Activated naive CD4-positive, alpha-beta T cell treated with anti-CD3 and anti-CD28 coated beads, Interleukin-2, amount 50 U/mL, for 24 hours (primary cell): ENCODE data around the gene RER1.
A peak's percentile ranks its signal among the peaks of the same experiment; 100 is the strongest.

Experiments
- H3K27ac Mint-ChIP-seq: one replicate; pipeline ENCODE4 v1.8.0; 2021; ENCODE audit warnings: mild to moderate bottlenecking, mixed read lengths
- H3K27me3 Mint-ChIP-seq: one replicate; pipeline ENCODE4 v1.8.0; 2021; ENCODE audit warnings: mixed read lengths
- H3K36me3 Mint-ChIP-seq: one replicate; pipeline ENCODE4 v1.8.0; 2021; ENCODE audit warnings: mixed read lengths
- H3K4me1 Mint-ChIP-seq: one replicate; pipeline ENCODE4 v1.8.0; 2021; ENCODE audit warnings: mixed read lengths
- H3K4me3 Mint-ChIP-seq: one replicate; pipeline ENCODE4 v1.8.0; 2021; ENCODE audit warnings: mild to moderate bottlenecking, mixed read lengths
- H3K9me3 Mint-ChIP-seq: one replicate; pipeline ENCODE4 v1.8.0; 2021; ENCODE audit warnings: mixed read lengths

The RER1 gene

GRCh38 chr1:2404890-2405511 lies 13.4 kb downstream of the RER1 start:
- peaks cover 9% of the 10 kb centered on the region for H3K4me1 Mint-ChIP-seq
- H3K4me3 Mint-ChIP-seq, result no peak overlapping the region
- peak overlapping the region; percentile 4 for H3K27ac Mint-ChIP-seq
- H3K36me3 Mint-ChIP-seq, result peaks cover 6% of the 10 kb centered on the region
- H3K27me3 Mint-ChIP-seq, result no peaks in the 10 kb centered on the region
- H3K9me3 Mint-ChIP-seq, result no peaks in the 10 kb centered on the region

GRCh38 chr1:2405588-2406295 lies 14.1 kb downstream of the RER1 start:
- Mint-ChIP-seq H3K36me3 (peaks cover 3% of the 10 kb centered on the region), H3K27me3 (no peaks in the 10 kb centered on the region), H3K27ac (peak overlapping the region; percentile 4), H3K9me3 (no peaks in the 10 kb centered on the region), H3K4me1 (peaks cover 9% of the 10 kb centered on the region), H3K4me3 (no peak overlapping the region)

GRCh38 chr1:2406451-2407041 lies 14.9 kb downstream of the RER1 start:
- peaks cover 8% of the 10 kb centered on the region for H3K4me1 Mint-ChIP-seq
- peaks cover 3% of the 10 kb centered on the region for H3K36me3 Mint-ChIP-seq
- no peaks in the 10 kb centered on the region for H3K9me3 Mint-ChIP-seq
- H3K4me3 Mint-ChIP-seq, result no peak overlapping the region
- no peak overlapping the region for H3K27ac Mint-ChIP-seq
- H3K27me3 Mint-ChIP-seq, result no peaks in the 10 kb centered on the region

GRCh38 chr1:2407166-2407990 lies 15.7 kb downstream of the RER1 start:
- no peak overlapping the region for H3K27ac Mint-ChIP-seq
- no peaks in the 10 kb centered on the region for H3K4me1 Mint-ChIP-seq
- H3K4me3 Mint-ChIP-seq, result no peak overlapping the region
- no peaks in the 10 kb centered on the region for H3K27me3 Mint-ChIP-seq
- H3K36me3 Mint-ChIP-seq, result no peaks in the 10 kb centered on the region
- no peaks in the 10 kb centered on the region for H3K9me3 Mint-ChIP-seq

- Mint-ChIP-seq H3K9me3 (no peaks in the 10 kb centered on the region), H3K4me1 (no peaks in the 10 kb centered on the region), H3K36me3 (no peaks in the 10 kb centered on the region), H3K27me3 (no peaks in the 10 kb centered on the region), H3K27ac (no peak overlapping the region), H3K4me3 (no peak overlapping the region)
Measured at GRCh38 chr1:2407991-2408275, 16.3 kb downstream of the RER1 start.

GRCh38 chr1:2408456-2408855 lies 16.8 kb downstream of the RER1 start:
- H3K4me1 Mint-ChIP-seq, result no peaks in the 10 kb centered on the region
- H3K27ac Mint-ChIP-seq, result no peak overlapping the region
- H3K27me3 Mint-ChIP-seq, result no peaks in the 10 kb centered on the region
- H3K4me3 Mint-ChIP-seq, result no peak overlapping the region
- H3K36me3 Mint-ChIP-seq, result no peaks in the 10 kb centered on the region
- no peaks in the 10 kb centered on the region for H3K9me3 Mint-ChIP-seq

DNA sequence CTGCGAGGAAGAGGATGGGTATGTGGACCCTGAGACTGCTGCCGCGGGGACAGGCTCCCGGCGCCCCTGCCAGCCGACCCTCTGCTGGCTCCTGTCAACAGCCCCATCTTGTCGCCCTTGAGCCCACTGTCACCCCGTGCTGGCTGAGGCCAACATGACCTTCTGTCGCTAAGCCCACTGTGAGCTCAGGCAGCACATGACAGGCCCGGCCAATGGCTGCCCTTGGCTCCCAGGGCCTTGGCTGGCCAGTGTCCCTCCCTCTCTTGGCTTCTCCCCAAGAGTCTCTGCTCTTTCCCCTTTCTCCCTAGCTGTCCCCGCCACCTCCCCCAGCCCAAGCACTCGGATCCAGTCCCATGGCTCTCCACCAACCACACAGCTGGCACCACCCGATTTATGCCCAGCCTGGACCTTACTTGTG lies 17.2 kb downstream of the RER1 start:
- Mint-ChIP-seq H3K4me3 (no peak overlapping the region), H3K36me3 (no peaks in the 10 kb centered on the region), H3K27me3 (no peaks in the 10 kb centered on the region), H3K4me1 (no peaks in the 10 kb centered on the region), H3K9me3 (no peaks in the 10 kb centered on the region), H3K27ac (no peak overlapping the region)

DNA sequence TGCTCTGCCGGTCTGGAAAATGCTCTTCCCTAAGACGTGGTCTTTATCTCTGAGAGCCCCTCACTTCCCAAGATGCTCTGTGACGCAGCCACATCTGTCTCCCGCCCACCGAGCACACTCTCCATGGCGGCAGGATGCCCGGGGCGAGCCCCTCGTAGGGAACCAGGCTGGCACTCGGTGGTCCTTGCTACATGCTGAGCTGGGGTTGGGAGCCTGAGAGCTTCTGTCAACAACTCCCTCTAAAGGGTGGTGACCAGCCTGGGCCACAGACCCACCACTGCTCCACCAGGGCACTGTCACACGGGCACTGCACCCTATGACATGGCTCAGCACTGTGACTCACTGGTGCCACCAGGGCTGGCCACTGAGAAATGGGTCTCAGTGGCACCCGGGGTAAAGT lies 18.1 kb downstream of the RER1 start:
- H3K4me3 Mint-ChIP-seq, result no peak overlapping the region
- H3K36me3 Mint-ChIP-seq, result no peaks in the 10 kb centered on the region
- H3K27ac Mint-ChIP-seq, result peak overlapping the region; percentile 4
- no peaks in the 10 kb centered on the region for H3K9me3 Mint-ChIP-seq
- H3K27me3 Mint-ChIP-seq, result no peaks in the 10 kb centered on the region
- H3K4me1 Mint-ChIP-seq, result peaks cover 8% of the 10 kb centered on the region

GRCh38 chr1:2411801-2412394 lies 20.3 kb downstream of the RER1 start:
- Mint-ChIP-seq H3K27ac (peak overlapping the region; percentile 98), H3K4me1 (peaks cover 28% of the 10 kb centered on the region), H3K36me3 (no peaks in the 10 kb centered on the region), H3K4me3 (peak overlapping the region; percentile 93), H3K9me3 (no peaks in the 10 kb centered on the region), H3K27me3 (no peaks in the 10 kb centered on the region)

- Mint-ChIP-seq H3K9me3 (no peaks in the 10 kb centered on the region), H3K4me1 (peaks cover 32% of the 10 kb centered on the region), H3K36me3 (no peaks in the 10 kb centered on the region), H3K4me3 (peak within 1 kb of the TSS; percentile 93), H3K27ac (peak within 1 kb of the TSS; percentile 98), H3K27me3 (no peaks in the 10 kb centered on the region)
Measured at GRCh38 chr1:2412395-2412772, 20.7 kb downstream of the RER1 start, which contains the start of gene PEX10. TSS of gene PEX10 (minus strand) at chr1:2412564. CDS start at chr1:2412502, 62 bp downstream.

GRCh38 chr1:2412773-2413494 lies 21.3 kb downstream of the RER1 start:
- H3K27ac Mint-ChIP-seq, result no peak overlapping the region
- H3K4me1 Mint-ChIP-seq, result peaks cover 32% of the 10 kb centered on the region
- H3K9me3 Mint-ChIP-seq, result no peaks in the 10 kb centered on the region
- no peaks in the 10 kb centered on the region for H3K36me3 Mint-ChIP-seq
- no peaks in the 10 kb centered on the region for H3K27me3 Mint-ChIP-seq
- peak overlapping the region; percentile 86 for H3K4me3 Mint-ChIP-seq

GRCh38 chr1:2413495-2414296 lies 22.1 kb downstream of the RER1 start:
- Mint-ChIP-seq H3K4me1 (peaks cover 32% of the 10 kb centered on the region), H3K9me3 (no peaks in the 10 kb centered on the region), H3K4me3 (peak overlapping the region; percentile 86), H3K36me3 (no peaks in the 10 kb centered on the region), H3K27me3 (no peaks in the 10 kb centered on the region), H3K27ac (peak overlapping the region; percentile 87)

DNA sequence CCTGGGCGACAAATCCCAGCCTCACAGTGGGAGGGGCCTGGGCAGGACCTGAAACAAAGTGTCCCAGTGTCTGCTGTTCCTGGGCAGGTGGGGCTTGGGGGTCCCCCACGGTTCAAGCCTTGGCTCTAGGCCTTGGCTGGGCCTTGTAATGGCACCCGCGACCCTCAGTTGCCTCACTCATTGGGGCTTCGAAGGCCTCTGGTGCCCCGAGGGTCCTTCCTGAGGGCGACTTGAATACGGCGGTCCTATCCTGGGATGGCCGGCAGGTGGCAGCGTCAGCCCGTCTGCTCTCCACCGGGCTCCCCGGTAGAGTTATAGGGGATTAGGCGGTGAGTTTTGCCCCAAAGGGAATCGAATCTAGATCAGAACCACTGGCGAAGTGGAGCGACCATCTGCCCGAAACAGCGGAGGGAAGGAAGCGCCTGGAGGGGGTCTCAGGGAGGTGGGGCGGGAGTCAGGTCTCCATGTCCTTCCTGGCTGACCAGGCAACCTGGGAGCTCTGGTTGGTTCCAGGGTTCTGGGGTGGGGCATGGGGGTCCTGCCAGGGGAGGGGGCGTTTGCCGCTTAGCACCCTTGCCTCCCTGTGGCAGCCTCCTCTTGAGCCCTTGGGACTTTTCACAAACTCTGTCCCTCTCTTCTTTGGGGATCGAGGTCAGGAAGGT lies 22.8 kb downstream of the RER1 start:
- no peaks in the 10 kb centered on the region for H3K36me3 Mint-ChIP-seq
- no peaks in the 10 kb centered on the region for H3K9me3 Mint-ChIP-seq
- peak overlapping the region; percentile 86 for H3K4me3 Mint-ChIP-seq
- H3K4me1 Mint-ChIP-seq, result peaks cover 32% of the 10 kb centered on the region
- H3K27me3 Mint-ChIP-seq, result no peaks in the 10 kb centered on the region
- H3K27ac Mint-ChIP-seq, result peak overlapping the region; percentile 87

- Mint-ChIP-seq H3K9me3 (no peaks in the 10 kb centered on the region), H3K36me3 (no peaks in the 10 kb centered on the region), H3K27ac (peak overlapping the region; percentile 19), H3K4me1 (peaks cover 32% of the 10 kb centered on the region), H3K4me3 (peak overlapping the region; percentile 85), H3K27me3 (no peaks in the 10 kb centered on the region)
Measured at GRCh38 chr1:2415337-2415736, 23.7 kb downstream of the RER1 start.
